OCI-LY1 (cell line): ENCODE measurements around the gene LRRC2.

Experiments used
- CTCF ChIP-seq: fragments of 200-600 bp; sonication (generic), shearing (Covaris generic); IDR thresholded peaks from 2 replicates; pipeline ENCODE4 v1.5.1; 2017; ENCODE audit warnings: mild to moderate bottlenecking, antibody characterized with exemption, low read length, moderate library complexity, mixed read lengths
- EZH2 ChIP-seq: fragments of 200-600 bp; sonication (generic), shearing (Covaris generic); IDR thresholded peaks from 2 replicates; pipeline ENCODE4 v1.8.0; 2017; ENCODE audit warnings: borderline replicate concordance, mixed run types, mild to moderate bottlenecking, antibody characterized with exemption, low read length, moderate library complexity, mixed read lengths

- TF ChIP-seq EZH2 = no peak
- no peak for TF ChIP-seq CTCF
Observed at GRCh38 chr3:46549408-46549904, 16.6 kb downstream of the LRRC2 start.
